HT-29 (cell line): ENCODE measurements around the gene DAB2IP. TPM values are rescaled to one million over a fixed set of nuclear protein-coding genes. Genes with fewer than 3 reads are reported as not detected.
"Not testable (repeated sequence)": the region's sequence is repeated elsewhere in the genome, so short reads cannot be mapped to it uniquely, and the experiment has no call there.

Experiments used
- DNase-seq: peaks from one replicate; pipeline ENCODE4 v3.0.0-alpha.2; 2015; ENCODE audit warnings: low spot score
- total RNA-seq: library from RNA; depleted of rRNA; stranded (reverse); fragments of >200 nt; shearing (Covaris generic); gene quantifications from 2 replicates; pipeline ENCODE4 v1.2.3, GENCODE V29; 2014

Gene DAB2IP
- total RNA-seq, 1 experiment from 2014 or later: 58.1 TPM

- DNase-seq: no peak
Observed at GRCh38 chr9:121643473-121643872, 8.0 kb upstream of the DAB2IP start.

GRCh38 chr9:121644040-121644439 is 7.4 kb upstream of the DAB2IP start:
- not testable (repeated sequence) for DNase-seq

- no peak for DNase-seq
Observed at GRCh38 chr9:121645003-121645402, 6.4 kb upstream of the DAB2IP start.

- DNase-seq: no peak
Observed at GRCh38 chr9:121645853-121646807, 5.3 kb upstream of the DAB2IP start.

GRCh38 chr9:121646992-121647391 is 4.4 kb upstream of the DAB2IP start:
- no peak for DNase-seq

GRCh38 chr9:121648172-121648571 is 3.3 kb upstream of the DAB2IP start:
- DNase-seq: no peak

- DNase-seq: no peak
Observed at GRCh38 chr9:121648799-121649198, 2.6 kb upstream of the DAB2IP start.

GRCh38 chr9:121649476-121650216 is 1.8 kb upstream of the DAB2IP start:
- DNase-seq: no peak

GRCh38 chr9:121650217-121651007 is 1.0 kb upstream of the DAB2IP start:
- DNase-seq: peak; percentile 81

GRCh38 chr9:121651008-121651294 is 483 bp upstream of the DAB2IP start:
- DNase-seq: no peak

- peak; percentile 43 for DNase-seq
Observed at GRCh38 chr9:121652021-121652837, 795 bp downstream of the DAB2IP start.

GRCh38 chr9:121652838-121653231 is 1.4 kb downstream of the DAB2IP start:
- no peak for DNase-seq

- DNase-seq: no peak
Observed at GRCh38 chr9:121654499-121655140, 3.2 kb downstream of the DAB2IP start.

- no peak for DNase-seq
Observed at GRCh38 chr9:121655231-121655755, 3.9 kb downstream of the DAB2IP start.

GRCh38 chr9:121656941-121657470 is 5.6 kb downstream of the DAB2IP start:
- no peak for DNase-seq

- no peak for DNase-seq
Observed at GRCh38 chr9:121658166-121658565, 6.7 kb downstream of the DAB2IP start.

GRCh38 chr9:121658591-121658990 is 7.2 kb downstream of the DAB2IP start:
- DNase-seq: no peak

- DNase-seq: no peak
Observed at GRCh38 chr9:121660367-121660766, 8.9 kb downstream of the DAB2IP start.

- no peak for DNase-seq
Observed at GRCh38 chr9:121660876-121661275, 9.4 kb downstream of the DAB2IP start.

GRCh38 chr9:121661328-121661727 is 9.9 kb downstream of the DAB2IP start:
- no peak for DNase-seq
